ENCODE measurements around the gene PGC. TPM values are rescaled to one million over a fixed set of nuclear protein-coding genes. Genes with fewer than 3 reads are reported as not detected.

PGC gene
- total RNA-seq, 1 experiment from 2014 or later = not detected

DNA sequence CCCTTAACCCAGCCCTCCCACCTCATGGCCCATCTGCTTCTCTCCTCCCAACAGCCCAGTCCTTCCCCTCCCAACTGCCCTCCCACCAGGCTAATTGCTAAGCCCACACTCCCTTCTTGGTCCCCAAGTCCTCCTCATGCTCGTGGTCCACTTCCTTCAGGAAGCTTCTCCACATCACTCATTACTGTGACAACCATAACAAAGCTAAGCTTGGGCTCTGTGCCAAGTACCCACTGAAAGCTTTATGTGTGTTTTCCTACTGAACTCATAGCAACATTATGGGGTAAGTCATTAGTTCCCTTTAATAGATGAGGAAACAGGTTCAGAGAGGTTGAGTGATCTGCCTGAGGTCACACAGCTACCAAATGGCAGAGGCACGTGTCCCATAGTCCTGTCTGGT is 16.3 kb upstream of the PGC start:
- Histone ChIP-seq H3K18ac (ENCODE audit: insufficient read length, low read depth, low read length) (no peak overlapping the region), H3K56ac (ENCODE audit: insufficient read length, low read depth, low read length) (no peak overlapping the region), H2BK12ac (ENCODE audit: insufficient read length, low read depth, low read length) (no peak overlapping the region), H3K23ac (ENCODE audit: insufficient read length, low read depth, low read length) (no peak overlapping the region), H2BK15ac (ENCODE audit: low read depth, low read length) (no peak overlapping the region), H3K27ac (ENCODE audit: insufficient read length, low read depth, low read length) (no peak overlapping the region), H2AFZ (ENCODE audit: low read length) (no peak overlapping the region), H4K8ac (replicated peaks; ENCODE audit: insufficient read length, low read depth, low read length) (no peak overlapping the region), H3K4ac (ENCODE audit: low read depth, low read length) (no peak overlapping the region), H4K5ac (ENCODE audit: insufficient read length, low read depth, low read length) (no peak overlapping the region), H2BK20ac (ENCODE audit: low read depth, low read length, poor library complexity, severe bottlenecking) (no peak overlapping the region), H3K4me2 (ENCODE audit: insufficient read depth, insufficient read length, low read length) (no peak overlapping the region), H3K9me3 (ENCODE audit: control insufficient read depth, low read depth, low read length) (no peaks in the 10 kb centered on the region), H3T11ph (ENCODE audit: low read length) (no peak overlapping the region), H3K79me2 (ENCODE audit: insufficient read depth, low read length) (no peaks in the 10 kb centered on the region), H4K91ac (ENCODE audit: insufficient read length, low read depth, low read length) (no peak overlapping the region), H2BK5ac (ENCODE audit: insufficient read length, low read length) (no peak overlapping the region), H3K27me3 (ENCODE audit: insufficient read depth, low read length) (no peaks in the 10 kb centered on the region), H3K23me2 (ENCODE audit: insufficient read length, low read depth, low read length, poor library complexity, severe bottlenecking) (no peaks in the 10 kb centered on the region), H3K4me1 (ENCODE audit: insufficient read depth, low read length) (no peaks in the 10 kb centered on the region), H3K9ac (ENCODE audit: extremely low read depth, insufficient read length, low read length) (no peak overlapping the region), H4K20me1 (ENCODE audit: control insufficient read depth, insufficient read depth, insufficient read length) (no peaks in the 10 kb centered on the region), H2AK5ac (ENCODE audit: insufficient read length, low read length) (no peak overlapping the region), H2BK120ac (ENCODE audit: low read depth, low read length, poor library complexity, severe bottlenecking) (no peak overlapping the region), H3K14ac (ENCODE audit: insufficient read depth, low read length) (no peak overlapping the region), H3K79me1 (ENCODE audit: insufficient read depth, low read depth, low read length, poor library complexity, severe bottlenecking) (no peaks in the 10 kb centered on the region)
- Mint-ChIP-seq H3K36me3 (ENCODE audit: insufficient read depth in 1 of 3, low read depth in 3 of 3) (no peaks in the 10 kb centered on the region; a peak in 1 of 7 replicates), H3K27ac (no peak overlapping the region), H3K4me1 (peaks cover 0 to 16% of the 10 kb centered on the region in 2 experiments; a peak in 2 of 4 replicates), H3K4me3 (no peak overlapping the region), H3K9me3 (no peaks in the 10 kb centered on the region; a peak in 1 of 5 replicates), H3K27me3 (ENCODE audit: low read depth) (peaks cover 12% of the 10 kb centered on the region; the same call in 1 of the 2 replicates)
- no peak for DNase-seq
- no CpG with 5 or more reads among the region's 2 CpGs for WGBS (ENCODE audit: extremely low coverage, insufficient read length, low lambda C conversion rate)
- no peak for TF ChIP-seq CTCF (conservative IDR thresholded peaks at IDR 0.05)

Data from H9 (cell line).